H1 (cell line): ENCODE data around the gene ACO1. TPM values are rescaled to one million over a fixed set of nuclear protein-coding genes. Genes with fewer than 3 reads are reported as not detected.

Experiments
- CTCF ChIA-PET: fragments of 300-600 bp; sonication (Branson Sonifier 250); formaldehyde crosslinking; loops from one replicate; lab custom pipeline; 2021; ENCODE audit not compliant: partially characterized antibody; lab: Charles Lee
- POLR2A ChIA-PET: fragments of 300-600 bp; sonication (Branson Sonifier 250); formaldehyde crosslinking; loops from one replicate; lab custom pipeline; 2021; ENCODE audit warnings: inconsistent platforms; ENCODE audit not compliant: partially characterized antibody; lab: Charles Lee
- DNase-seq, 2 experiments: peaks; one replicate each; pipeline versions ENCODE4 v3.0.0 to v3.0.0-alpha.2; 2010 to 2022; ENCODE audit warnings: low spot score in 2 of 2, low read depth in 1 of 2, mixed read lengths in 1 of 2
- FAIRE-seq: peaks from 2 replicates; lab custom pipeline; 2011; peaks lifted over from hg19 to GRCh38; lab: Jason Lieb, UNC
- H2AFZ ChIP-seq: 2 replicates; pipeline ENCODE4 v1.8.1; 2012; ENCODE audit warnings: low read length, inconsistent platforms
- H2AK5ac ChIP-seq: 2 replicates; pipeline ENCODE4 v1.6.1; 2013; ENCODE audit warnings: low read depth, low read length
- H2BK120ac ChIP-seq: replicated peaks from 2 replicates; pipeline ENCODE3; 2013; ENCODE audit warnings: low read depth, low read length, inconsistent platforms
- H2BK12ac ChIP-seq: 2 replicates; pipeline ENCODE4 v1.6.1; 2013; ENCODE audit warnings: low read depth, low read length
- H2BK15ac ChIP-seq: 2 replicates; pipeline ENCODE4 v1.6.1; 2013; ENCODE audit warnings: low read length
- H2BK20ac ChIP-seq: 2 replicates; pipeline ENCODE4 v1.6.1; 2013; ENCODE audit warnings: low read length
- H2BK5ac ChIP-seq: 2 replicates; pipeline ENCODE4 v1.6.1; 2013; ENCODE audit warnings: low read depth, low read length
- H3K14ac ChIP-seq: 2 replicates; pipeline ENCODE4 v1.6.1; 2013; ENCODE audit warnings: inconsistent platforms; ENCODE audit not compliant: insufficient read length
- H3K18ac ChIP-seq: 2 replicates; pipeline ENCODE4 v1.6.1; 2013; ENCODE audit warnings: low read length; ENCODE audit errors: extremely low read depth
- H3K23ac ChIP-seq: 2 replicates; pipeline ENCODE4 v1.6.1; 2013; ENCODE audit warnings: inconsistent platforms; ENCODE audit not compliant: insufficient read length
- H3K23me2 ChIP-seq: 2 replicates; pipeline ENCODE4 v1.6.1; 2013; ENCODE audit warnings: low read depth, low read length
- H3K27ac ChIP-seq: 2 replicates; pipeline ENCODE4 v1.6.1; 2011; ENCODE audit warnings: low read depth, low read length, inconsistent platforms
- H3K27me3 ChIP-seq, 4 experiments: replicated peaks in 1 of 4; 1 replicate in 1 of 4; 2 replicates in 3 of 4; pipeline versions ENCODE4 v1.6.1 to v1.8.1; 2011 to 2013; ENCODE audit warnings: low read length in 3 of 4, mild to moderate bottlenecking in 3 of 4, inconsistent platforms in 2 of 4, mixed read lengths in 2 of 4, moderate library complexity in 1 of 4; ENCODE audit not compliant: control insufficient read depth in 3 of 4, insufficient read depth in 3 of 4; ENCODE audit errors: extremely low read depth in 1 of 4
- H3K36me3 ChIP-seq, 4 experiments: 2 replicates each; pipeline versions ENCODE4 v1.6.1 to v1.8.1; 2011 to 2013; ENCODE audit warnings: mild to moderate bottlenecking in 4 of 4, low read length in 3 of 4, moderate library complexity in 2 of 4, control low read depth in 1 of 4, inconsistent platforms in 1 of 4; ENCODE audit not compliant: insufficient read depth in 4 of 4, control insufficient read depth in 2 of 4
- H3K4ac ChIP-seq: replicated peaks from 2 replicates; pipeline ENCODE3; 2013; ENCODE audit warnings: low read length, low read depth, mixed read lengths, inconsistent platforms; ENCODE audit not compliant: insufficient read length
- H3K4me1 ChIP-seq, 4 experiments: replicated peaks in 1 of 4; 1 replicate in 1 of 4; 2 replicates in 3 of 4; pipeline versions ENCODE4 v1.6.1 to v1.8.1; 2011 to 2013; ENCODE audit warnings: low read length in 3 of 4, inconsistent platforms in 2 of 4, mixed read lengths in 1 of 4; ENCODE audit not compliant: insufficient read depth in 4 of 4, control insufficient read depth in 3 of 4
- H3K4me2 ChIP-seq, 2 experiments: 2 replicates each; pipeline versions ENCODE4 v1.6.1 to v1.8.1; 2011 to 2013; ENCODE audit warnings: low read depth in 2 of 2, low read length in 2 of 2, control low read depth in 1 of 2, inconsistent platforms in 1 of 2, mild to moderate bottlenecking in 1 of 2; ENCODE audit not compliant: insufficient read depth in 1 of 2
- H3K4me3 ChIP-seq, 4 experiments: fragments of 200-600, 300-600 bp in 1 of 4; sonication (generic), shearing (Covaris generic), sonication (Bioruptor Twin) in 1 of 4; 2 replicates each; pipeline versions ENCODE4 v1.5.1 to v1.8.1; 2011 to 2016; ENCODE audit warnings: low read length in 4 of 4, low read depth in 3 of 4, control low read depth in 2 of 4, inconsistent platforms in 2 of 4, mild to moderate bottlenecking in 2 of 4, mixed read lengths in 1 of 4, moderate library complexity in 1 of 4; ENCODE audit not compliant: insufficient read depth in 2 of 4; ENCODE audit errors: extremely low read depth in 1 of 4
- H3K56ac ChIP-seq: replicated peaks from 2 replicates; pipeline ENCODE3; 2013; ENCODE audit warnings: low read depth, mild to moderate bottlenecking, mixed read lengths, low read length, inconsistent platforms; ENCODE audit not compliant: insufficient read length
- H3K79me1 ChIP-seq: 2 replicates; pipeline ENCODE4 v1.6.1; 2013; ENCODE audit warnings: low read depth, low read length, control low read depth
- H3K79me2 ChIP-seq, 2 experiments: 2 replicates each; pipeline versions ENCODE4 v1.6.1 to v1.8.1; 2012 to 2013; ENCODE audit warnings: low read length in 2 of 2, mild to moderate bottlenecking in 2 of 2, inconsistent platforms in 1 of 2; ENCODE audit not compliant: insufficient read depth in 2 of 2, control insufficient read depth in 1 of 2
- H3K9ac ChIP-seq, 4 experiments: replicated peaks in 1 of 4; 1 replicate in 1 of 4; 2 replicates in 3 of 4; pipeline versions ENCODE4 v1.6.1 to v1.8.1; 2011 to 2013; ENCODE audit warnings: low read depth in 3 of 4, low read length in 3 of 4, control low read depth in 2 of 4, mild to moderate bottlenecking in 2 of 4, moderate library complexity in 2 of 4, inconsistent platforms in 1 of 4; ENCODE audit errors: extremely low read depth in 1 of 4
- H3K9me3 ChIP-seq, 2 experiments: 2 replicates each; pipeline versions ENCODE4 v1.6.1 to v1.8.1; 2012 to 2013; ENCODE audit warnings: mild to moderate bottlenecking in 2 of 2, moderate library complexity in 2 of 2, control low read depth in 1 of 2, inconsistent platforms in 1 of 2, low read depth in 1 of 2, low read length in 1 of 2, mixed read lengths in 1 of 2; ENCODE audit not compliant: insufficient read depth in 2 of 2
- H4K20me1 ChIP-seq, 2 experiments: replicated peaks in 1 of 2; 2 replicates each; pipeline versions ENCODE3 to v1.8.1; 2011 to 2013; ENCODE audit warnings: inconsistent platforms in 2 of 2, low read length in 2 of 2, mild to moderate bottlenecking in 1 of 2; ENCODE audit not compliant: insufficient read depth in 2 of 2, control insufficient read depth in 1 of 2
- H4K5ac ChIP-seq: 2 replicates; pipeline ENCODE4 v1.6.1; 2013; ENCODE audit warnings: low read length, low read depth, mixed read lengths, inconsistent platforms; ENCODE audit not compliant: insufficient read length
- H4K8ac ChIP-seq: 2 replicates; pipeline ENCODE4 v1.8.0; 2013; ENCODE audit warnings: mild to moderate bottlenecking, moderate library complexity, low read length, inconsistent platforms; ENCODE audit not compliant: insufficient read depth; ENCODE audit errors: extremely low read depth
- H4K91ac ChIP-seq: replicated peaks from 2 replicates; pipeline ENCODE3; 2013; ENCODE audit warnings: low read length, mixed read lengths, inconsistent platforms; ENCODE audit not compliant: insufficient read length
- BACH1 ChIP-seq: IDR thresholded peaks from 2 replicates; pipeline ENCODE4 v1.6.1; 2012; ENCODE audit warnings: low read length, improper control_type of control experiment
- CBX8 ChIP-seq: fragments of 300-800, 300-1000 bp; sonication (generic); IDR thresholded peaks from 2 replicates; pipeline ENCODE4 v1.7.1; 2016; ENCODE audit warnings: low read depth, low read length, borderline replicate concordance
- CREB1 ChIP-seq: IDR thresholded peaks from 2 replicates; pipeline ENCODE4 v1.6.1; 2012; ENCODE audit warnings: inconsistent platforms
- HDAC6 ChIP-seq: IDR thresholded peaks from one replicate; pipeline ENCODE4 v1.7.1; 2012; ENCODE audit warnings: low read depth, mild to moderate bottlenecking, inconsistent platforms, low read length, moderate library complexity
- MAFK ChIP-seq: IDR thresholded peaks from 2 replicates; pipeline ENCODE4 v1.6.1; 2012; ENCODE audit warnings: low read depth, mild to moderate bottlenecking, improper control_type of control experiment, low read length
- PHF8 ChIP-seq: fragments of 200-600 bp; sonication (generic); conservative IDR thresholded peaks from 2 replicates; pipeline ENCODE4 v1.7.1; 2012; ENCODE audit warnings: low read depth, mild to moderate bottlenecking, inconsistent platforms, low read length, moderate library complexity
- POLR2AphosphoS5 ChIP-seq: IDR thresholded peaks from 2 replicates; pipeline ENCODE4 v1.6.1; 2011; ENCODE audit warnings: low read depth, low read length
- SIX5 ChIP-seq: IDR thresholded peaks from 2 replicates; pipeline ENCODE4 v1.6.1; 2011; ENCODE audit warnings: mild to moderate bottlenecking, low read depth, low read length
- SP1 ChIP-seq: IDR thresholded peaks from 2 replicates; pipeline ENCODE4 v1.6.1; 2011; ENCODE audit warnings: low read depth, low read length
- SRF ChIP-seq: IDR thresholded peaks from 2 replicates; pipeline ENCODE4 v1.6.1; 2011; ENCODE audit warnings: mild to moderate bottlenecking, low read depth, low read length, moderate library complexity
- TAF1 ChIP-seq: IDR thresholded peaks from 2 replicates; pipeline ENCODE4 v1.6.1; 2011; ENCODE audit warnings: mild to moderate bottlenecking, low read depth, low read length
- ZNF274 ChIP-seq: IDR thresholded peaks from 2 replicates; pipeline ENCODE4 v1.7.0; 2012; ENCODE audit warnings: low read length, borderline replicate concordance; ENCODE audit errors: extremely low read depth
- WGBS, 2 experiments: shearing (Covaris generic) in 1 of 2; methylation state at CpG; one replicate each; pipeline versions ENCODE4 v1.1.6 to v1.1.7; 2013 to 2015; ENCODE audit warnings: low lambda C conversion rate in 2 of 2, mixed read lengths in 2 of 2, inconsistent platforms in 1 of 2, low coverage in 1 of 2, missing lambda C conversion rate in 1 of 2; ENCODE audit not compliant: insufficient replicate concordance in 2 of 2, insufficient coverage in 1 of 2, insufficient read length in 1 of 2; ENCODE audit errors: extremely low coverage in 1 of 2, missing lambda C conversion rate in 1 of 2; 5-methylcytosine and 5-hydroxymethylcytosine counted together
- polyA plus RNA-seq, 7 experiments: library from polyadenylated mRNA; depleted of rRNA in 3 of 7; stranded (reverse) in 5 of 7; unstranded in 2 of 7; fragments of >200 nt in 5 of 7; fragments of 200-250 nt in 2 of 7; gene quantifications; 1 replicate in 5 of 7; 2 replicates in 1 of 7; 4 replicates in 1 of 7; pipeline versions ENCODE4 v1.2.1 to v1.2.3, GENCODE V29; 2011 to 2013; ENCODE audit warnings: missing spikeins in 2 of 7, mixed read lengths in 2 of 7
- total RNA-seq: library from RNA; stranded (reverse); fragmentation: NEBNext Ultra II Directional; extraction: Animal tissue kit (Norgen Biotek cat#: 25700); gene quantifications from 2 replicates; pipeline ENCODE4 v1.2.1, GENCODE V29; 2021

ACO1 gene
- total and polyA plus RNA-seq, 2 of the 8 experiments (the other 6 are each of a cell fraction or from before 2014, with no cell fraction given): 39.3 to 49.8 TPM

DNA sequence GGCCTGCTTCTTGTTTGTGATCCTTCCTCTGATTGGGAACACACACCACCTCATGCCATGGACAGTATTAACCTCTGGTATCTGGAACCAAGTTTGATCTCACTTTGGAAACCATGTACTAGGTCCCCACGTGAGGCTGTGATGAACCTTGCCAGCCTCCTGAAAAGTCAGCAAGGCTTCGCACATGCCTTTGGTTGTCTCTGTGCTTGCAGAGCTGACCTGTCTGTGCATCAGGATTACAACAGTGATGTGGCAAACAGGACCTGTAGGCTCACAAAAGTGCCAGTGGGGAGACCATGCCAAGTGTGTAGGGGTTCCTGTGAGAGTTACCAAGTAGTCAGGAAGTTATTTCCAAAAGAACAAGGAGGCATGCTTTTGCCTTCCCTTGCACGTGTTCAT is 1.4 kb downstream of the ACO1 start:
- Histone ChIP-seq H3K79me1 (peaks cover 2% of the 10 kb centered on the region; the same call in 1 of the 2 replicates), H3K9me3 (no peaks in the 10 kb centered on the region), H3K9ac (no peak overlapping the region; a peak in 1 of 7 replicates), H3K36me3 (no peaks in the 10 kb centered on the region), H3K4me1 (peaks cover 0 to 4% (median 3%) of the 10 kb centered on the region in 4 experiments; a peak in 3 of 7 replicates), H2BK20ac (no peak overlapping the region), H3K4me3 (no peak overlapping the region), H3K23me2 (peaks cover 7% of the 10 kb centered on the region), H2BK5ac (no peak overlapping the region), H4K91ac (no peak overlapping the region), H4K20me1 (no peaks in the 10 kb centered on the region), H3K18ac (no peak overlapping the region), H3K4ac (no peak overlapping the region), H4K5ac (no peak overlapping the region), H3K23ac (no peak overlapping the region), H3K27me3 (peaks cover 2 to 15% (median 8%) of the 10 kb centered on the region in 4 experiments), H3K27ac (no peak overlapping the region), H3K14ac (no peak overlapping the region), H4K8ac (no peak overlapping the region), H2BK15ac (no peak overlapping the region), H2BK12ac (no peak overlapping the region), H3K79me2 (peaks cover 0 to 20% of the 10 kb centered on the region in 2 experiments; a peak in 2 of 4 replicates), H2AFZ (no peak overlapping the region), H3K4me2 (no peak overlapping the region; a peak in 2 of 4 replicates), H3K56ac (no peak overlapping the region), H2AK5ac (no peak overlapping the region), H2BK120ac (no peak overlapping the region)
- 87% methylated on average over 3 of the region's 3 CpGs; no CpG with 5 or more reads in 1 of the 2 experiments for WGBS, 2 experiments
- DNase-seq (no peak), FAIRE-seq (no peak)
- TF ChIP-seq CBX8 (no peak), PHF8 (no peak), SP1 (no peak), MAFK (no peak), POLR2AphosphoS5 (no peak), ZNF274 (no peak), TAF1 (no peak), HDAC6 (no peak), BACH1 (no peak), SRF (no peak), SIX5 (no peak), CREB1 (no peak)
- ChIA-PET CTCF (interaction anchor here (1.0 to 1.7 kb wide), 2 partner anchors 13 to 194 kb away, joined by 4 read pairs; no protein-coding TSS in a partner anchor), POLR2A (interaction anchor here (1.0 to 1.7 kb wide), 2 partner anchors 12 to 165 kb away, joined by 3 to 10 read pairs; no protein-coding TSS in a partner anchor)
